Kidney (tissue), 14 donors: ENCODE results near the gene INCENP. TPM values are rescaled to one million over a fixed set of nuclear protein-coding genes. Genes with fewer than 3 reads are reported as not detected.
"Not testable (repeated sequence)": the region's sequence is repeated elsewhere in the genome, so short reads cannot be mapped to it uniquely, and the experiment has no call there.

Experiments used
- DNase-seq, 5 donors: peaks; one replicate each; pipeline ENCODE4 v3.0.0-alpha.2; 2013 to 2020
- FAIRE-seq: peaks from 2 replicates; lab custom pipeline; 2012; peaks lifted over from hg19 to GRCh38; lab: Jason Lieb, UNC
- H3K27ac ChIP-seq, 2 donors: one replicate each; pipeline ENCODE4 v1.7.0; 2013; ENCODE audit warnings: low read depth in 2 of 2, low read length in 2 of 2, inconsistent platforms in 1 of 2
- H3K27me3 ChIP-seq: one replicate; pipeline ENCODE4 v1.7.1; 2013; ENCODE audit warnings: low read length, inconsistent platforms; ENCODE audit not compliant: control insufficient read depth, insufficient read depth
- H3K36me3 ChIP-seq, 3 donors: one replicate each; pipeline versions ENCODE4 v1.7.0 to v1.7.1; 2013; ENCODE audit warnings: low read length in 3 of 3, control low read depth in 1 of 3, inconsistent platforms in 1 of 3; ENCODE audit not compliant: insufficient read depth in 3 of 3, control insufficient read depth in 2 of 3
- H3K4me1 ChIP-seq, 3 donors: one replicate each; pipeline versions ENCODE4 v1.7.0 to v1.7.1; 2013; ENCODE audit warnings: low read length in 3 of 3, inconsistent platforms in 1 of 3, low read depth in 1 of 3; ENCODE audit not compliant: control insufficient read depth in 2 of 3, insufficient read depth in 2 of 3
- H3K4me3 ChIP-seq, 3 donors: one replicate each; pipeline versions ENCODE4 v1.7.0 to v1.8.1; 2013; ENCODE audit warnings: low read length in 3 of 3, control low read depth in 1 of 3, inconsistent platforms in 1 of 3
- H3K9ac ChIP-seq, 3 donors: one replicate each; pipeline versions ENCODE4 v1.7.0 to v1.7.1; 2013; ENCODE audit warnings: low read length in 3 of 3, control low read depth in 1 of 3, inconsistent platforms in 1 of 3
- H3K9me3 ChIP-seq, 3 donors: one replicate each; pipeline versions ENCODE4 v1.7.0 to v1.7.1; 2013; ENCODE audit warnings: low read length in 3 of 3, control low read depth in 1 of 3, inconsistent platforms in 1 of 3; ENCODE audit not compliant: control insufficient read depth in 2 of 3, insufficient read depth in 1 of 3
- CTCF ChIP-seq: IDR thresholded peaks from 3 replicates; pipeline ENCODE4 v1.5.1; 2012; ENCODE audit warnings: mild to moderate bottlenecking, moderate library complexity, borderline replicate concordance; ENCODE audit not compliant: insufficient read depth; ENCODE audit errors: extremely low read depth
- intact Hi-C: fragments of 100-400 bp; cut with DNase I; formaldehyde crosslinking; loops from one replicate; pipeline ENCODE4 v1.11.1; 2022
- polyA plus RNA-seq: library from polyadenylated mRNA; stranded (reverse); fragments of 350-450 nt; fragmentation: Illumina TruSeq; extraction: RNeasy Lipid Tissue Mini Kit (QIAGEN cat#74804); gene quantifications from one replicate; pipeline ENCODE4 v1.2.3, GENCODE V29; 2014; ENCODE audit warnings: low read depth, low replicate concordance; ENCODE audit not compliant: insufficient read depth
- total RNA-seq: library from RNA; stranded (reverse); fragmentation: NEBNext Ultra II Directional; extraction: Animal tissue kit (Norgen Biotek cat#: 25700); gene quantifications from one replicate; pipeline ENCODE4 v1.2.1, GENCODE V29; 2021
- donor health status: control.
- donor health status: control.
- donor health status: control.
- donor health status: control.
- donor health status: control.
- donor health status: DM: yes; HTN: yes; CAD: no.
- donor health status: Normal renal cell carcinoma (clear cell type).

Gene INCENP
- total and polyA plus RNA-seq, 2 donors from 2014 or later, result 2.9 to 17.5 TPM

- DNase-seq, result peak; percentile 82 to 88 (median 85)
- H3K9ac ChIP-seq, result no peak overlapping the region
- H3K27me3 ChIP-seq, result no peaks in the 10 kb centered on the region
- no peaks in the 10 kb centered on the region for H3K9me3 ChIP-seq
- peak overlapping the region in 1 of 2 donors; percentile 24 for H3K27ac ChIP-seq
- FAIRE-seq, result no peak
- H3K4me1 ChIP-seq, result peaks cover 0 to 9% (median 2%) of the 10 kb centered on the region in 3 donors
- peak overlapping the region in 1 of 3 donors; percentile 24 for H3K4me3 ChIP-seq
- intact Hi-C loops, result loop anchor here (5.0 kb wide), 1 partner anchor 184 kb away; no protein-coding TSS in a partner anchor
- peak; percentile 92 for TF ChIP-seq CTCF
- H3K36me3 ChIP-seq, result no peaks in the 10 kb centered on the region
Observed at GRCh38 chr11:62081378-62082291, 42.2 kb upstream of the INCENP start.

GRCh38 chr11:62082292-62082657 lies 41.5 kb upstream of the INCENP start:
- H3K27me3 ChIP-seq, result no peaks in the 10 kb centered on the region
- intact Hi-C loops, result loop anchor here (5.0 kb wide), 1 partner anchor 185 kb away; no protein-coding TSS in a partner anchor
- no peaks in the 10 kb centered on the region for H3K9me3 ChIP-seq
- peak overlapping the region in 1 of 3 donors; percentile 24 for H3K4me3 ChIP-seq
- H3K9ac ChIP-seq, result no peak overlapping the region
- no peaks in the 10 kb centered on the region for H3K36me3 ChIP-seq
- no peak for TF ChIP-seq CTCF
- peaks cover 0 to 9% (median 2%) of the 10 kb centered on the region in 3 donors for H3K4me1 ChIP-seq
- DNase-seq (no peak), FAIRE-seq (no peak)
- no peak overlapping the region for H3K27ac ChIP-seq

DNA sequence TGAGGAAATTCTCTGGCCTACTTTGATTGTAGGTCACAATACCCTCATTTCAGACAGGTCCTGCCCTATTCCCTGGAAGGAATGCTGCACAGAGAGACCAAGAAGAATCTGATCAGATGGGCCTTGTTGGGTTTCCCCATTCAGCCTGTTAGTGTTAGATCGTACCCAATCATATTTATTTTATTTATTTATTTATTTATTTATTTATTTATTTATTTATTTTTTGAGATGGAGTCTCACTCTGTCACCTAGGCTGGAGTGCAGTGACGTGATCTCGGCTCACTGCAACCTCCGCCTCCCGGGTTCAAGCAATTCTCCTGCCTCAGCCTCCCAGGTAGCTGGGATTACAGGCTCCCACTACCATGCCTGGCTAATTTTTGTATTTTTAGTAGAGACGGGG lies 39.0 kb upstream of the INCENP start:
- H3K9me3 ChIP-seq, H3K27ac ChIP-seq, H3K27me3 ChIP-seq, H3K9ac ChIP-seq, H3K4me1 ChIP-seq, H3K36me3 ChIP-seq, FAIRE-seq, DNase-seq, H3K4me3 ChIP-seq: not testable (repeated sequence)
- intact Hi-C loops, result loop anchor here (5.0 kb wide), 1 partner anchor 188 kb away; no protein-coding TSS in a partner anchor

GRCh38 chr11:62087694-62088093 lies 36.1 kb upstream of the INCENP start:
- Histone ChIP-seq H3K27ac (no peak overlapping the region), H3K4me1 (no peaks in the 10 kb centered on the region), H3K27me3 (no peaks in the 10 kb centered on the region), H3K36me3 (no peaks in the 10 kb centered on the region), H3K9me3 (no peaks in the 10 kb centered on the region), H3K4me3 (no peak overlapping the region), H3K9ac (no peak overlapping the region)
- FAIRE-seq (no peak), DNase-seq (no peak)
- TF ChIP-seq CTCF, result no peak
- intact Hi-C loops, result no loop called here
